Central memory CD4-positive, alpha-beta T cell (primary cell): ENCODE data around the gene VWA8.
"Not testable (repeated sequence)": the region's sequence is repeated elsewhere in the genome, so short reads cannot be mapped to it uniquely, and the experiment has no call there.

Experiments used
- DNase-seq: peaks from one replicate; pipeline ENCODE4 v3.0.0; 2022

VWA8 gene

DNA sequence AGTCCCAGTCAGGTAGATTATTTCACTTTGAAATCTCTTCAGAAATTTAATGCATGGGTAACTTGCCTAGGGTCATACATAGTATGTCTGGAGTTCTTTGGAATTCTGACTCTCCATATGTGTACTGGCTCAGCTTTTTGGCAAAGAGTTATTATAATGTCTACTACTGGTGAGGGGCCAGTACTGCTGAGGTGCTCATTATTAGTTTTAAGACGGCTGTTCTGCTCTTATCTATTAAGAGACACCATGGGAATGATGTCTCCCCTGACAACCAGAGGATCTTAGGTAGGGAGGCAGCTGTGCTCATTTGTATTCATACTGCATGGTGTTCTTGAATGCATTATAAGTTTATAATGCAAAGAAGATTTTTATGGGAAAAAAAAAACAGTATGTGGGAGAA, 319.5 kb downstream of the VWA8 start:
- no peak for DNase-seq

DNA sequence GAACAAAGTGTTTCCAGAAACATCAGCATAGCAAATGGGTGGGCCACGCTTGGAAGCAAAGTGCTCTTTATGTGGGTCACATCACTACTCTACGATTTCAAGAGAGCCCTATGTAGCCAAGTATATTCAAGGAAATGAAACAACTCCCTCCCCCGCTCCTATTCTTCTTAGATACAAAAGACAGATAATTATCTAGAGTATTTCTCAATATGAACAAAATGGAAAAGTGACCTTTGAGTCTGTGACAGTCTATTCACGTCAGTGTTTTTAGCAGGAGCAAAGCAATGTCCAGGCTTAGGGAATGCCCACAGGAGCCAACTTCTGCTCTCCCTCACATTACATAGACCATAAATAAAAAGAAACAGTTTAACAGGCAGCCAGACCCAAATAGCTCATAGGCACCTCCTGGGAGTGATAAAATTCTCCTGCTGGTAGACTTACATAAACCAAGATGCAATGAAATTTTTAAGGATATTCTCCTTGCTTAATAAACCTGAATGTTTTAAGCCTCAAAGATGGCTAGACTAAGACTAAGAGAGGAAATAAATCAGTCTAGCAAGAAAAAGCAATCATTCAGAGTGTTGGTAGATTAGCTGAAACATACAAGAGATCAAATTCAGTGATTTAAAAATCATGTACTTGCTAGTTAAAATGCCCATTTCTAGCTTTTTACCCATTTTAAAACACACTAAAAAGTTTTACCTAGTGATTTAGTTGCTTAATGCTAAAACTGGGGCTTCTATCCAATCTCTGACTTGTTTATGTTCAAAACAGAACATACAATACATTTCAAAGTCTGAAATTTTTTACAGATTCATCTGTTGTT, 320.7 kb downstream of the VWA8 start:
- DNase-seq = no peak

DNA sequence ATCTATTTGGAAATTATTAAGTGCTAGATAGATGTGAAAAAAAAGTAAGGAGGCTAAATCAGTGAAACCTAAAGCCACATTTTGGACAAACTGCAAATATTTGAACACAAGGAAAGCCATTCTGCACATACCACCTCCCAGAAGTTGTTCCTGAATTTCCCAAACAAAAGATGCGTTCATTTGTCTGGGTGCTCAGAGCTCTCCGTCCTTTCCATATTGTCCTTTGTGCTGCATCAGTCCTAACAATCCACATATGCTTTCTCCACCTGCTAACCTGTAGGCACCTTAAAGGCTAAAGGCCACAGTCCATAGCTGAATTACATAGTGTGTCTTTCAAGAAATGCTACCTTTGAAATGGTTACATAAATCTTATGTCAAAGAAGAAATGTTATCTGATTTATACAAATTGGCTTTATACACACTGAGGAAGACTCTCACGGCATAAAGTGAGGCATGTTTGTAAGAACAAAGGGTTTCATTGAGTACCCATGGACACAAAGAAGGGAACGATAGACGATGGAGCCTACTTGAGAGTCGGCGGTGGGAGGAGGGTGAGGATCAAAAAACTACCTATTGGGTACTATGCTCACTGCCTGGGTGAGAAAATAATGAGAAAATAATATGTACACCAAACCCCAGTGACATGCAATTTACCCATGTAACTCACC, 321.5 kb downstream of the VWA8 start:
- no peak for DNase-seq

DNA sequence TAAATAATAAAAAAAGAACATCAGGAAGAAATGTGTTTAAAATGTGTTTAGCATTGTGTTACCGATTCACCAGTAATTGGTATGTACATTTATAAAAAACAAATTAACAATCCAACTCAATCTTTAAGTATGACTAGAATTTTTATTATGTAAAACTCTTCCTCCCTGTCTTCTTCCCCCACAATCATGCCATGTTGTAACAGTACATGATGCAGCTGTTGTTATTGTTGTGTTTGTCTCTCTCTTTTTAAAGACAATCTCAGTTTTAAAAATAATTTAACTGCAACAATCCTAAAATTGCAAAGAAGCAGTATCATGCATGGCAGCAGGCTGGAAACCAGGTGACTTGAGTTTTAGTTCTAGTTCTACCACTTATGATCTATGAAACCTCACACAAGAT, 323.3 kb downstream of the VWA8 start:
- no peak for DNase-seq

DNA sequence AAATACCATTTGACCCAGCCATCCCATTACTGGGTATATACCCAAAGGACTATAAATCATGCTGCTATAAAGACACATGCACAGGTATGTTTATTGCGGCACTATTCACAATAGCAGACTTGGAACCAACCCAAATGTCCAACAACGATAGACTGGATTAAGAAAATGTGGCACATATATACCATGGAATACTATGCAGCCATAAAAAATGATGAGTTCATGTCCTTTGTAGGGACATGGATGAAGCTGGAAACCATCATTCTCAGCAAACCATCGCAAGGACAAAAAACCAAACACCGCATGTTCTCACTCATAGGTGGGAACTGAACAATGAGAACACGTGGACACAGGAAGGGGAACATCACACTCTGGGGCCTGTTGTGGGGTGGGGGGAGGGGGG, 323.9 kb downstream of the VWA8 start:
- not testable (repeated sequence) for DNase-seq

DNA sequence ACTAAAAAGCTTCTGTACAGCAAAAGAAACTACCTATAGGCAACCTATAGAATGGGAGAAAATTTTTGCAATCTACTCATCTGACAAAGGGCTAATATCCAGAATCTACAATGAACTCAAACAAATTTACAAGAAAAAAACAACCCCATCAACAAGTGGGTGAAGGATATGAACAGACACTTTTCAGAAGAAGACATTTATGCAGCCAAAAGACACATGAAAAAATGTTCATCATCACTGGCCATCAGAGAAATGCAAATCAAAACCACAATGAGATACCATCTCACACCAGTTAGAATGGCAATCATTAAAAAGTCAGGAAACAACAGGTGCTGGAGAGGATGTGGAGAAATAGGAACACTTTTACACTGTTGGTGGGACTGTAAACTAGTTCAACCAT, 324.3 kb downstream of the VWA8 start:
- DNase-seq = not testable (repeated sequence)

DNA sequence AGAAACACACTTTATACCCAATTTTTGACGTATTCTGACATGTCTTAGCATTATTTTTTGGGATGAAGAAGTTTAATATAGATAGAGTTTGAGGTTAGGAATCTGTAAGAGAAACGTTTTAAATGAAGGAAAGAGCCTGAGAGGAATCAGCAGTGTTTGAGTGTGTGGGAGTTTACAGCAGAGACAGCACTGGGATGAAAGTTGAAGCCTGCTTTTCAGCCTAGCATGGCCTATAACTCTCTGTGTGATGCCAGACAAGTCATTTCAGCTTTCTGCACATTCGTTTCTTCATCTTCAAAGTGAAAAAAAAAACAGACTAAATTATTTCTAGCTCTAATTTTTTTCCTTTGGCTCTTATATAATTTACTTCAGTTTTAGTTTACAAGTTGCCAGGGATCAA, 326.5 kb downstream of the VWA8 start:
- DNase-seq = no peak

DNA sequence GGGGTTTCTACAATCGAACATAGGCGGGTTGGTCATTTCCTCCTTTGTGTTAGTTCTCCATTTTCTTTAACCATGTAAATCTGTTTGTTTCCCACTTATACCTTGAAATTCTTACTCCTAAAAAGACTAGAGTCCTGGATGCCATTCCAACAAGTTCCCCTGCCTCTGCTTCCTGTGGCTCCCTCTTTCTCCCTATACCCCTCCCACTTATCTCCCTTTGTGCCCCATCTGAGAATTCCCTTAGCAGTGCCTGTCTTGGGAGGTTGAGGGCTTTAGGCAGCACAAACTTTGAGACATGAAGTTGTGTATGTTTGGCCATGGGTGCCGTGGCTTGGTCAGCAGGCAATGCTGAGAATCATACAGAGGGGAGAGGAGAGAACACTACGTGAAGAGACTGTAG, 327.1 kb downstream of the VWA8 start:
- no peak for DNase-seq

DNA sequence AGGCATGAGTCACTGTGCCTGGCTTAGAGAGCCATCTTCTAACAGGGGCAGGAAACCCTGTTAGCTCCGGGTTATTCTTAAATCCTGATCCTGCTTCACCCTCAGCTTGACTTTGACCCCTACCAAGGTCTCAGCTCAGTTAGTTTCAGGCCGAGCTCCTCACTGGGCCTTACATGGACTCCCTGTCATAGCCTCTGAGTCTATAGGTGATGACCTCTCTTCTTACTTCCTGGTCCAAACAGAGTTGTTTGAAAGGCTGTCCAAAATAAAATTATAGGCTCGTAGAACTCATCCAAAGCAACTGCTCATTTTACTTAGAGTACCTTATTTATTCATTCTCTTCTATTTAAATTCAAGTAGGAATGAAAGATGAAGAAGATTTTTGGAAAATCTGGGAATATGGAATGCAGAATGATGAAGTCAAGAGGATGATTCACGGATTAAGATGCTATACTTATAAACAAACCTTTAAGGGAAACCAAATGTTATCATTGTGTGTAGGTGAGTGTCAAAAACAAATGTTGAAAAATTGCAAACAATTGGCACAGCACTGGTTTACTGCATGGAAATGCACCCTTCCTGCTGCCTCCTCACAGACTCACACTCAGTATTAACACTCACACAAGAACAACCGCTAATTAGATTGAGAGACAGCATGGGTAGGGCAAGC, 329.5 kb downstream of the VWA8 start:
- DNase-seq = no peak

DNA sequence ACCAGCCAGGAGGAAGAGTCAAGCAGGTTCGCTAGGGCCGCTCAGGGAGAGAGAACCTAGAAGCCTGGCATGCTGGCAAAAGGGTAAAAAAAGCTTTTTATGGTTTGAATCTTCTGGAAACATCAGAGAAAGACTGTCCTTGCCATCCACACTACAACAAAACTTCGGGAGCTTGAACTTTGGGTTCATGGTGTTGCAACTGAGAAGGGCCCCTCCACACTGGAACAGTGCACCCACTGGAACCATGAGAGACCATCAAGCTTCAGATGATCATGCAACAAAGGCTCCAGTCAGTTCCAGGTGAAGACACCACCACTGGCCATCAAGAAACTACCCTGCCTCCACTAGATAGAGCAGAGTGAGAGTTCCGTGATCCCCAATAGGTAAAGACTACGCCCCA, 333.5 kb downstream of the VWA8 start:
- no peak for DNase-seq

DNA sequence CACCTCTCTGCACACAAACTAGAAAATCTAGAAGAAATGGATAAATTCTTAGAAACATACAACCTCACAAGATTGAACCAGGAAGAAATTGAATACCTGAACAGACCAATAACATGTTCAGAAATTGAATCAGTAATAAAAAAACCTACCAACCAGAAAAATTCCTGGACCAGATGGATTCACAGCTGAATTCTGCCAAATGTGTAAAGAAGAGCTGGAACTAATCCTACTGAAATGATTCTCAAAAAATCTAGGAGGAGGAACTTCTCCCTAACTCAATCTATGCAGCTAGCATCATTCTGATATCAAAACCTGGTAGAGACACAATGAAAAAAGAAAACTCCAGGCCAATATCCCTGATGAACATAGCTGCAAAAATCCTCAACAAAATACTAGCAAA, 336.9 kb downstream of the VWA8 start:
- no peak for DNase-seq

DNA sequence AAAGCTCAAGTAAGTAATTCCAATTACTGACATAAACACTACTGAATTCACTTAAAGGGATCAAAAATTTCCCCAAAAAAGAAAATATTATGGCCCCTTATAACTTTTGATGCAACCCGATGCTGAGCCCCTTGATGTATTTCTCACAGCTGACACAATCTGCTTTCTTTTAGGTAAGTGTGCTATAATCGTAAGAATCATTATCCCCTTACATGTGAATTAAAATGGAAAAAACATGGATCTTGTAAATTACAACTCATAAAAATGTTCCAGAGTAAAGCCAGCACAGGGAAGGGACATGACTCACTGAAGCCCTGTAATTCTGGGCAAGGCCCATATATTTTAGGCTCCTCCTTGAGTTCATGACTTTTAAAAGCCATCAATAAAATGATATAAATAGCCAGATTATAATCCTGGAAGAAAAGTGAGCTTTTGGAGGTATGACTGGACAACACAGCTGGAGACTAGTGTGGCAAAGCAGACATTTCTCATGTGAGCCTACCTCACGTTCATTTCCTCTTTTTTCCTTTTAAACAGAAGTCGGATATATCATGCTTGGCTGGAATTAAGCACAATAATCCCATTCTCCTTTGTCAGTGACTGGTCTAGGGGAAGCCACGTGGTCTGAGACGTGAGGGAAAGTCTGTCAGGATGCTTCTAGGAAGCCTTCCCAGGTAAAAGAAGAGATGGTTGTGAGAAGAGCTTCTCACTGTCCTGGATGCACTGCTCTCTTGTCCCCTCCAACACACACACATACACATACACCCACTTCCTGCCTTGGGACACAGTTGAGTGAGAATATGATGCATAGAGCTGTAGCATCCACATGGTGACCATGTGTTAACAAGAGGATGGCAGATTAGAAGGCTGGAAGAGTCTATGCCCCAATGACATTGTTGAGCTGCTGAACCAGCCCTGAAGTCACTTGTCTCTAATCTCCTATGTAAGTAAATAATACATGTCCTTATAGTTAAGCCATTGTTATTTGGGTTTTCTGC, 338.2 kb downstream of the VWA8 start:
- no peak for DNase-seq

DNA sequence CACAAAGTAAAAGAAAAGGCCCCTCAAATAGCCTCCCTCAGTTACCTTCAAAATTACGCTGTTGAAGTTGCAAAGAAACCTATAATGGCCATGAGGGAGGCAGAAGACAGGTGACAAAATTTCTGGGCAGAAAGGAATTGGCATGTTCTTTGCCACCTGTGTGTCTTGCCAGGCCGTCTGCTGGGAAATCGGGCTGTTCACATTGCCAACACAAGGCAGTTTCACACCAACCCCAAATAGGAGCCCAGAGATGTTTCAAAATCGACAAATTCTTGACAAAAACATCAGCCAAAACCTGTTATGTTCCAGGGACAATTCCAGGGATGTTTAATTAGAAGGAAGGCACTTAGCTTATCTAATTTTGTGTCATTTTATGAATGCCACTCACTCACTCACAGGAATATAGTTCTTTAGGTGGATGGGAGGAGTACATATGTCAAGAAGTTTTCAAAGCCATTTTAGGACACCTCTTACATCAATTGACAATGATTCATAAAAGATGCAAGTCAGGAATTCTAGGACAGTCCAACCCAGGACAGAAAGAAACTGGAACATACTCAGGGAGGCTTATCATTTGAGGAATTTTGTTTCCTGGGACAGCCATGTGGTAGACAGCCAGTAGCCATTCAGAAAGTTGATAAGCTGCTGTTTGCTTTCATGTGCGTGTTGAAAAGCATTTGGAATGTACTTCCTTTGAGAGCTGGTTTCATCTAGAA, 339.0 kb downstream of the VWA8 start:
- no peak for DNase-seq

DNA sequence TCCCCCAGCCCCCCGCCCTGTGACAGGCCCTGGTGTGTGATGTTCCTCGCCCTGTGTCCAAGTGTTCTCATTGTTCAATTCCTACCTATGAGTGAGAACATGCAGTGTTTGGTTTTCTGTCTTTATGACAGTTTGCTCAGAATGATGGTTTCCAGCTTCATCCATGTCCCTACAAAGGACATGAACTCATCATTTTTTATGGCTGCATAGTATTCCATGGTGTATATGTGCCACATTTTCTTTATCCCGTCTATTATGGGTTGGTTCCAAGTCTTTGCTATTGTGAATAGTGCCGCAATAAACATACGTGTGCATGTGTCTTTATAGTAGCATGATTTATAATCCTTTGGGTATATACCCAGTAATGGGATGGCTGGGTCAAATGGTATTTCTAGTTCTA, 343.3 kb downstream of the VWA8 start:
- not testable (repeated sequence) for DNase-seq

DNA sequence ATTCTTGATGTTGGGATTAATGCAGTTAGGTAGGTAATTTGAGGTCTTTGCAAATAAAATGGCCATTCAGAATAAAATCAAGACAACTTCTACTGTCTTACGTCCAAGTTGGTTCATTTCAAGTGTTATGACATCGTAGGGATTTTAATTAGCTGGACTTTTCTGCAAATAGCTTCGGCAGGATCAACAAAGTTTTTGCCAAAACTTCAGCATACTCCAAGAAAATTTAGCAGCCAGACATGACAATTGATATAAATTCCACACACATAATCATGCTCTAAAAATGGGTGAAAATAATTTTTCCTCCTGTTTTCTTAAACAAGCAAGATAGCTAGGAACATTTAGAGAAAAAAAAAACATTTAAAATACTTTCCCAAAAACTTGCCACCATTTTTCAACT, 344.8 kb downstream of the VWA8 start:
- DNase-seq = no peak

DNA sequence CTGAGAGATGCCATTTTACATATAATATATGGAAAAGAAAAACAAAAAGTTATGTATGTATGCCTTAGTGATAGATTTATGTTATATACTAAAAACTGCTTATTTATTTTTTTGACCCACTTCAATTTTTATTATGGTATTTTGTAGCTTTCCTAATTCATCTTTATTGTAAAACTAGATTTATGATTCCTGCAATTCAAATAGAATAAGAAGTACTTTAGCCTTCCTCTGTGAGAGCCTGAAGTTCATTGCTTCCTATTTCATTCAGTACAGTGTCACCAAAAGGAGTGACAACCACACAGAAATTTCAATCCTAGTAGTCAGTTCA, 345.4 kb downstream of the VWA8 start:
- DNase-seq = no peak

DNA sequence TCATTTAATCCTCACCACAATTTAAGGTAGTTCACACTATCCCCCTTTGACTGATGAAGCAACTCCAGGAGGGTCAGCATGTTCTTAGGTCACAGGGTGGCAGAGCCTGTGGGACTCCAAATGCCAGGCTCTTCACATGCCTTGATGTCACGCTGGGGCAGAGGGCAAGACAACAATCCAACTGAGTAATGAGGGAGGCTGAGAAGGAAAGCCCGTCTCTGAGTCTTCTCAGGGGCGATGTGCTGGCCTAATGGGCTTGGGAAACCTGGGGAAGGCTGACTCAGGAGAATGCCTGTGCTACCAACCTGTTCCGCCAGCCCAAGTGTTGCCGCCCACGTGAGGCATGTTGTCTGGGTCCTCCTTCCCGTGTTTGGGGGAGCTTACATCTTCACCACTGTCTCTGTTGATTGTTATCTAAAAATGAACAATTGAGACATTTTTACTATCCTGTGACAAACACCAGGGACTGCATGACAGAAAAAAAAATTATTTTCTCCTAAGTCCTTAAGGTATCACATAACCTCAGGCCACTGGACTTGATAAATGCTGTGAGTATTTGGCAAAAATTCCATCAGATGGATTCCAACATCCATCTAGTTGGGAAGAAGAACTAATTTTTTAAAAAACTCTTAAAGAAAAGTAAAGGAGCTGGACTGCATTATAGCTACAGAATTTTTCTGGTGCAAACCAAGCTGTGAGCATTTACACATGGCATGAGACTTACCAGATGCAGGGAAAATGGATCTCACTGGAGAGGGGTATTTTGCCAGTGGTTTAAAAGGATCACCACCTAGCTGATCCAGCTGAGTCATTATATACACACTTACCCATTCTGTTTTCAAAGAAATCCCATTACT, 346.0 kb downstream of the VWA8 start:
- no peak for DNase-seq

DNA sequence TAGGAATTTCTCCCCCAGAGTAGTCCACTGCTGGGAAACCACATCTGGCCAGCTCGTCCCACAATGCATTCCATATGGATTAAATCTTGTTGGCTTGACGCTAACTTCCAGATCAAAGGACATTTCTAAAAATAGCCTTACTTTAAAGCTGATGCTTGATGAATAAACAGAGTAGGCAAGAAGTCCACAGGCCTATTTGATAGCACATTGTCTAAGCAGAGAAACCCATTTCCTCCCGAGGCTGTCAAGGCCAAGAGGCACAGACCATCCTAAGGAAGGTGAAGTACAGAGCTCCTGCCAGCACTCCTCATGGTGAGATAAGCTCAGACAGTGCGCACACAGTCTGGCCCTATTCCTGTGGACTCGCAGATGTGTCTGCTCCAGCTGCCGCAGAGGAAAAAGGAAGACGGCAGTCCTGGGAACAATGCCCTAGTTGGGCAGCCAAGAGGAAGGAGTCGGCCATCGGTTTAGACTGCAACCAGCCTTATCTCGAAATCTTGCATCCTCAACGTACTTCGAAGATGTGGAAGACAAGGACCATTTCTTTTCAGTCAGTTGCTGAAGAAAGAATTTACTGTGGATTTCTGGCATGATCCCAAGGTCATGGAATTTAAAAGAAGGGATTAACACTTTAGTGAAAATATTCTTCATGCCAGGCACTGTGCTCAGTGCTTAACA, 346.8 kb downstream of the VWA8 start:
- DNase-seq = no peak

DNA sequence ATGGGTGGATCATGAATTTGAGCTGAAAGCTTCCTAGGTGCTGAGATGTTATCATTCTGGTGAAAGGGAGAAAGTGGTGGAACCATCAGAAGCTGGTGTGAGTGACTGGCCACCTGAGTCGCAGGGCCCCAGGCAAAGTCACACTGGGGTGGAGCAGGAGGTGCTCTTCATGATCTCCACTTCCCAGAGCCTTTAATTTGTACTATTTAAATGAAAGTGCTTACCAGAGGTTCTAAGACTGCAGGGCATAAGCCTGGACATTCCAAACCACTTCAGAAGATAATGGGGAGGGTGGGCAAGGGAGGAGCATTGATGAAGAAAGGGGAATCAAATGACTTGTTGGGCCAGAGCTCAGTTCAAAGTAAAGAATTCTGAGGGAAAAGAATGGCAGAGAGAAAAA, 347.4 kb downstream of the VWA8 start:
- DNase-seq = no peak

DNA sequence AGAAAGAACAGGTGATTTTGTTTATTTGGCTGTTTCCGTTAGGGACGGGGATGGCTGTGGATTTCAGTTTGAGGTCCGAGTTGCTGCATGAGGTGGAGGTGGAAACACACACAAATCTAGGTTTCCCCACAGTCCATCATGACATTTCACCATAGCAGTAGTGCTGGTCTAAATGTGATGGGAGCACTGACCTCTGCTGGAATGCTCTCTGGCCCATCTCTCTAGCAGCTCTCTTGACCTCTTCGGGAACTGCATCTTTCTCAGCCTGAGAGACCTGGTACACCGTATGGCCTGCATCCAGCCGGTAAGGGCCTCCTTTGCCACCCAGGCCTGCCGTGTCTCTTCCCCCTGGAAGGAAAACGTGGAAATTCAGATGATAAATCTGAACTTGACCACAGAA, 349.5 kb downstream of the VWA8 start:
- DNase-seq = no peak

DNA sequence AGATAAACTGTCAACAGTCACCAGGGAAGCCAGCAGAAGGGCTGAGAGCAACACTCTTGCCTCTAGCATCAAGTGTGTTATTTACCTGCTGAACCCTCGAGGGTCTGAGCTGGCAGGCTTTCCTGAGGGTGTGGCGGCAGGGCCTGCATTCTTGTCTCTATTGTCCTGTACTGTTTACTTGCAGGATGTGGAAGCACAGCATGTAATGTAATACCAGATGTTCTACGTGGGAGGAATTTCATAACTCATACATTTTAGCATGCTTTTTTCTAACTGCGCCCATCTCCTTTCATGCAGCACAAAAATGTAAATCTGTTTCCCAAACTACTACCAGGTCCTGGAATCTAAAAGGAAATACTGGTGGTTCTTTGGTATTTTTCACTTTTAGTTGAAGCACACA, 350.5 kb downstream of the VWA8 start:
- DNase-seq = no peak
